ENCODE results near the gene POLR3K.
"Not testable (repeated sequence)": the region's sequence is repeated elsewhere in the genome, so short reads cannot be mapped to it uniquely, and the experiment has no call there.

POLR3K gene

GRCh38 chr16:42691-43090 is 10.7 kb downstream of the POLR3K start:
- no peak for DNase-seq (ENCODE audit: low spot score)

DNA sequence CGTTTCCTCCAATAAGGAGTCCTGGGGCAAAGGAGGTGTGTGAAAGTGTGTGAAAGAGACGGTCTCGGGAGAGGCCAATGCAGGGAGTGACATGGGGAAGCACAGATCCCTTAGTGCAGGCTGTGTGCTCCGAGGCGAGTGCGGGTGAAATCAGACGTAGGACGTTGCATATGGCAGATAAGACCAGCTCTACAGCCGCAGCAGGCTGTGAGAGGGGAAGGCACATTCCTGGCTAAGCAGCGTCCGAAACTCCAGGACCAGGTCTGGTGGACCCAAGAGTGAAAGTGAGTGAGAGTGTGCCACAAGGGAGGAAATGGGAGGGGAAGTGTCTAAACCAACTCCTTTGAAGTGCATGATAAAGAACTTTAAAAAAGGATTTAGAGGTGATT is 11.3 kb downstream of the POLR3K start:
- no peak for DNase-seq (ENCODE audit: low spot score)

GRCh38 chr16:41439-42068 is 11.9 kb downstream of the POLR3K start:
- DNase-seq (ENCODE audit: low spot score), result no peak

DNA sequence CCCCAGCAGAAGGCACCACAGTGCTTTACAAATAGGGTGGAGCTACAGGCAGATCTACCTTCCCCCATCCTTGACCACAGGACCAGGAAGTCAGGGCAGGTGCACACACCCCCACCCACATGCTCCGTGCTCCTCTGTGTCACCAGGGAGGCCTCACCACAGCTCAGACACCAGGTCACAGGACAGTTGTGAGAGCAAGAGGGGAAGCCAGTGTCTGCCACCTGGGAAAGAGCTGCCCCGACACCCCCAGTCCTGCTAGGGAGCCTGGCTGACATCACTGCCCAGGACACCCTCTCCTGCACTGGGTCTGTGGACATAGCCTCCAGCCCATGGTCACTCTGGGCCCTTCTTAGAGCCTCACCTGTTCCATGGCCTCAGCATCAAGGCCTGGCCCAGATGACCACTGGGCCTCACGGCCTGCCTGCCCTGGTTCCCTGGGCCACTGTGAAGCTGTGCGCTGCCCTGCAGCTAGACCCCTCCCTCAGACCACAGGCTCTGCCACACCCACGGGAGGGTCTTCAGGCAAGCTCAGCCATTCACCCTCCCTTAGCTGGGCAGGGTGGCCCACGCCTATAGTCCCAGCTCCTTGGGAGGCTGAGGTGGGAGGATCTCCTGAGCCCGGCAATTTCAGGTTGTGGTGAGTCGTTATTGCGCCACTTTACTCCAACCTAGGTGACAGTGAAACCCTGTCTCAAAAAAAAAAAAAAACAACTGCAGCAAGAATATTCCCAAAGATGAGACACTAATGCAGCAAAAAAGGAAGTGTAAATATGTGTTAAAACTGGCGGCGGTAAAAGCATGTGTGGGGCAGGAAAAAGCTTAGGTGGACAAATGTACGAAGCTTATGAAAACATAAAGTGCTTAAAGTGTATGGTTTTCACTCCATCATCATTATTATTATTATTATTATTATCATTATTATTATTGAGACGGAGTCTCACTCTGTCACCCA is 14.2 kb downstream of the POLR3K start:
- no peak for DNase-seq (ENCODE audit: low spot score)

GRCh38 chr16:38206-38605 is 15.2 kb downstream of the POLR3K start:
- DNase-seq (ENCODE audit: low spot score), result not testable (repeated sequence)

DNA sequence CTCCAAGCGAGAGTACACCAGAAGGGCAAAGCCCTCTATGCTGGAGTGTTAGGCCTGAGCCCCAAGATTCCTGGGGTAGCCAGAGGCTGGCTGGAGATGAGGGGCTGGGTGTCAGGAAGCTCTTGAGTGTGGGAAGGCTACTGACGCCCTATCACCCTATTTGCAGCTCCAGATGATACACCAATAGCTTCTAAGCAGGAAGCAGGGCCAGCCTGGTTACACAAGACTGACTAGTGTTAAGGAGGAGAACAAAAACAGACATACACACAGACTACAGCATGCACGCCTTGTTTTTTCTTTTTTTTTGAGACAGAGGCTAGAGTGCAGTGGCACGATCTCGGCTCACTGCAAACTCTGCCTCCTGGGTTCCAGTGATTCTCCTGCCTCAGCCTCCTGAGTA is 15.9 kb downstream of the POLR3K start:
- no peak for DNase-seq (ENCODE audit: low spot score)

- DNase-seq (ENCODE audit: low spot score), result no peak
These were observed 16.9 kb downstream of the POLR3K start for GRCh38 chr16:36336-36984.

- DNase-seq (ENCODE audit: low spot score), result no peak
These were observed 17.6 kb downstream of the POLR3K start for GRCh38 chr16:35678-36305.

DNA sequence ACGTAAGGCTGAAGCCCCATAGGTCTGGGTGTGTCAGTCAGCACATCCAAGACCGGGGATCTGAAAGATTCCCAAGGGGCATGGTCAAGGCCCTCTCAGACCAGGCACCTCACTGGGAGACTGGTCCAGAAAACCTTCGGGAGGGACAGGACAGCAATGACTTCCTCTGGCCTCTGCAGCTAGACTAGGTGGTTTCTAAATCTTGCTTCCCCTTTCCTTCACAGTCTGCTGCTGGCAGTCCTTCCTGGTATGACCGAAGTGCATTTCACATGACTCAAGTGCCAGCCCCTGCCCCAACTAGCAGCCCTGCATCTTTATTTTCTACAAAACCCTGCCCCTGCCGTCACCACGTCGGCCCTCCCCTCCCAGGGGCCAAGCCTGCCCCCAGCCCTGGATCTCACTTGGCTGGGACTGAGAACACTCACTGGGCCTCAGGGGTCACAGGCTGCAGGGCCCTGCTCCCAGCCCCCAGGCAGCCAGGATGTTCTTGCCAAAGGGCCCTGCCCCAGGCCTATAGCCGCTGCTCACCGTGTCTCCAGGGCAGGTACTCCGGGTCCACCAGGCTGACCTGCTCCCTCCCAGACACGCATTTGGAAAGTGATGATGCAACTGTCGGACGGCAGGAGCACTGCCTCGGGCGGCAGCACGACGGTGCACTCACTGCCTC is 18.3 kb downstream of the POLR3K start:
- no peak for DNase-seq (ENCODE audit: low spot score)

GRCh38 chr16:34648-34987 is 18.8 kb downstream of the POLR3K start:
- no peak for DNase-seq (ENCODE audit: low spot score)

- DNase-seq (ENCODE audit: low spot score), result no peak
These were observed 19.3 kb downstream of the POLR3K start for GRCh38 chr16:33877-34647.

- DNase-seq (ENCODE audit: low spot score), result not testable (repeated sequence)
These were observed 20.1 kb downstream of the POLR3K start for GRCh38 chr16:33154-33876.

GRCh38 chr16:30627-31026 is 22.8 kb downstream of the POLR3K start:
- DNase-seq (ENCODE audit: low spot score), result not testable (repeated sequence)

DNA sequence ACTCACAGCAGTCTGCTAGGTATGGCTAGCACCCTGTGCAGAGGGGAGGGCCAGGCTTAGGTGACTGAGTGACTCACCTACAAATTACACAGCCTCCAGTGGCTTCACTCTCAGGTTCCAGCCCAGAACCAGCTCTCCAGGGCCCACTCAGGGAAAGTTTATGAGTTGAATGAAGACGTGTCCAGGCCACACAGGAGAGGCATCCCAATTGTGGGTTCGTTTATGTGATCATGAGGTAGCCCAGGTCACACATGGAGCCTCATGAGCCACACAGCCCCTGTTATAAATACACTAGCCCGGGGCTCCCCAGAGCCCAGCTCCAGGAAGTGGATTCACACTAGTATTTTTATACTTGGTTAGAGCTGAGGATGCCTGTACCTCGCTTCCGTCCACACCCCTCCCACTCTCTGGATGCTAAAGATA is 27.5 kb downstream of the POLR3K start:
- not testable (repeated sequence) for DNase-seq (ENCODE audit: low spot score)

GRCh38 chr16:24151-24550 is 29.3 kb downstream of the POLR3K start:
- DNase-seq (ENCODE audit: low spot score), result not testable (repeated sequence)

GRCh38 chr16:20886-21285 is 32.5 kb downstream of the POLR3K start:
- DNase-seq (ENCODE audit: low spot score), result not testable (repeated sequence)

DNA sequence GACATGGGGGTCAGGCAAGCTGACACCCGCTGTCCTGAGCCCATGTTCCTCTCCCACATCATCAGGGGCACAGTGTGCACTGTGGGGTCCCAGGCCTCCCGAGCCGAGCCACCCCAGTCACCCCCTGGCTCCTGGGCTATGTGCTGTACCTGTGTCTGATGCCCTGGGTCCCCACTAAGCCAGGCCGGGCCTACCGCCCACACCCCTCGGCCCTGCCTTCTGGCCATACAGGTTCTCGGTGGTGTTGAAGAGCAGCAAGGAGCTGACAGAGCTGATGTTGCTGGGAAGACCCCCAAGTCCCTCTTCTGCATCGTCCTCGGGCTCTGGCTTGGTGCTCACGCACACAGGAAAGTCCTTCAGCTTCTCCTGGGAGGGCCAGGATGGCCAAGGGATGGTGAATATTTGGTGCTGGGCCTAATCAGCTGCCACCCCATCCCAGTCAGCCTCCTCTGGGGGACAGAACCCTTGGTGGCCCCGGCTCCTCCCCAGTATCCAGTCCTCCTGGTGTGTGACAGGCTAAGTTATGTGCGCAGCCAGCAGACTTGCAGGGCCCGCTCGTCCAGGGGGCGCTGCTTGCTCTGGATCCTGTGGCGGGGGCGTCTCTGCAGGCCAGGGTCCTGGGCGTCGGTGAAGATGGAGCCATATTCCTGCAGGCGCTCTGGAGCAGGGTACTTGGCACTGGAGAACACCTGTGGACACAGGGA is 36.2 kb downstream of the POLR3K start:
- DNase-seq (ENCODE audit: low spot score), result not testable (repeated sequence)

DNA sequence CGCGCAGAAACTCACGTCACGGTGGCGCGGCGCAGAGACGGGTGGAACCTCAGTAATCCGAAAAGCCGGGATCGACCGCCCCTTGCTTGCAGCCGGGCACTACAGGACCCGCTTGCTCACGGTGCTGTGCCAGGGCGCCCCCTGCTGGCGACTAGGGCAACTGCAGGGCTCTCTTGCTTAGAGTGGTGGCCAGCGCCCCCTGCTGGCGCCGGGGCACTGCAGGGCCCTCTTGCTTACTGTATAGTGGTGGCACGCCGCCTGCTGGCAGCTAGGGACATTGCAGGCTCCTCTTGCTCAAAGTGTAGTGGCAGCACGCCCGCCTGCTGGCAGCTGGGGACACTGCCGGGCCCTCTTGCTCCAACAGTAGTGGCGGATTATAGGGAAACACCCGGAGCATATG is 42.6 kb downstream of the POLR3K start:
- DNase-seq (ENCODE audit: low spot score), result not testable (repeated sequence)

DNA sequence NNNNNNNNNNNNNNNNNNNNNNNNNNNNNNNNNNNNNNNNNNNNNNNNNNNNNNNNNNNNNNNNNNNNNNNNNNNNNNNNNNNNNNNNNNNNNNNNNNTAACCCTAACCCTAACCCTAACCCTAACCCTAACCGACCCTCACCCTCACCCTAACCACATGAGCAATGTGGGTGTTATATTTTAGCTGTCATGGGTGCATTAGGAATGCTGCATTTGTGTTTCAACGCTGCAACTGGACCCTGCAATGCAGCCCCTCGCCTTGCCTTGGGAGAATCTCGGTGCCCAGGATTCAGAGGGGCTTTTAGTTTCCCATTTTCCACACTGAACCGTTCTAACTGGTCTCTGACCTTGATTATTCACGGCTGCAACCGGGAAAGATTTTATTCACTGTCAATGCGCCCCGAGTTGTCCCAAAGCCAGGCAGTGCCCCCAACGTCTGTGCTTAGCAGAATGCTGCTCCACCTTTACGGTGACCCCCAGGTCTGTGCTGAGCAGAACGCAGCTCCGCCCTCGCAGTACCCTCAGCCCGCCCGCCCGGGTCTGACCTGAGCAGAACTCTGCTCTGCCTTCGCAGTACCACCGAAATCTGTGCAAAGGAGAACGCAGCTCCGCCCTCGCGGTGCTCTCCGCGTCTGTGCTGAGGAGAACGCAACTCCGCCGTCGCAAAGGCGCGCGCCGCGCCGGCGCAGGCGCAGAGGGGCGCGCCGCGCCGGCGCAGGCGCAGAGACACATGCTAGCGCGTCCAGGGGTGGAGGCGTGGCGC is 43.3 kb downstream of the POLR3K start:
- DNase-seq (ENCODE audit: low spot score), result no peak

Data from hematopoietic multipotent progenitor cell treated with erythropoietin and hydrocortisone succinate and interleukin-3 and kit ligand, for 17 days (in vitro differentiated cells).